CD4-positive, alpha-beta memory T cell (primary cell): ENCODE data around the gene STAMBP. TPM values are rescaled to one million over a fixed set of nuclear protein-coding genes. Genes with fewer than 3 reads are reported as not detected.
"Not testable (repeated sequence)": the region's sequence is repeated elsewhere in the genome, so short reads cannot be mapped to it uniquely, and the experiment has no call there.

Experiments used
- CTCF ChIA-PET: fragments of 350-600 bp; sonication (Branson Sonifier 250); formaldehyde crosslinking; loops from one replicate; lab custom pipeline; 2021; ENCODE audit warnings: inconsistent platforms; ENCODE audit not compliant: partially characterized antibody; lab: Charles Lee
- POLR2A ChIA-PET: fragments of 350-600 bp; sonication (Branson Sonifier 250); formaldehyde crosslinking; loops from one replicate; lab custom pipeline; 2021; ENCODE audit not compliant: partially characterized antibody; lab: Charles Lee
- DNase-seq, 5 donors: peaks; one replicate each; pipeline versions ENCODE4 v3.0.0 to v3.0.0-alpha.2; 2020 to 2022; ENCODE audit warnings: mixed read lengths in 1 of 5
- H3K27ac ChIP-seq: one replicate; pipeline ENCODE4 v1.7.0; 2013; ENCODE audit warnings: low read depth, low read length
- H3K27me3 ChIP-seq: 2 replicates; pipeline ENCODE4 v1.7.0; 2013; ENCODE audit warnings: mild to moderate bottlenecking, low read length, moderate library complexity; ENCODE audit not compliant: insufficient read depth
- H3K36me3 ChIP-seq: 2 replicates; pipeline ENCODE4 v1.7.0; 2013; ENCODE audit warnings: mild to moderate bottlenecking, low read length, moderate library complexity; ENCODE audit not compliant: insufficient read depth
- H3K4me1 ChIP-seq: 2 replicates; pipeline ENCODE4 v1.7.0; 2013; ENCODE audit warnings: mild to moderate bottlenecking, low read length, moderate library complexity; ENCODE audit not compliant: insufficient read depth
- H3K4me3 ChIP-seq, 2 donors: one replicate each; pipeline ENCODE4 v1.7.0; 2013; ENCODE audit warnings: low read length in 2 of 2, mild to moderate bottlenecking in 1 of 2
- H3K9me3 ChIP-seq, 2 donors: one replicate each; pipeline ENCODE4 v1.7.0; 2013; ENCODE audit warnings: low read length in 2 of 2, control low read depth in 1 of 2; ENCODE audit not compliant: control insufficient read depth in 1 of 2
- H3K27ac Mint-ChIP-seq, 7 donors: one replicate each; pipeline ENCODE4 v1.8.0; 2020 to 2021; ENCODE audit warnings: mixed read lengths in 7 of 7, mild to moderate bottlenecking in 6 of 7, inconsistent platforms in 3 of 7, moderate library complexity in 3 of 7
- H3K27me3 Mint-ChIP-seq, 2 donors: one replicate each; pipeline ENCODE4 v1.8.0; 2020 to 2021; ENCODE audit warnings: mixed read lengths in 2 of 2
- H3K36me3 Mint-ChIP-seq, 2 donors: one replicate each; pipeline ENCODE4 v1.8.0; 2020 to 2021; ENCODE audit warnings: mixed read lengths in 2 of 2, inconsistent platforms in 1 of 2, mild to moderate bottlenecking in 1 of 2
- H3K4me1 Mint-ChIP-seq, 4 donors: one replicate each; pipeline ENCODE4 v1.8.0; 2020 to 2021; ENCODE audit warnings: mixed read lengths in 4 of 4, mild to moderate bottlenecking in 1 of 4
- H3K4me3 Mint-ChIP-seq, 8 donors: one replicate each; pipeline ENCODE4 v1.8.0; 2020 to 2021; ENCODE audit warnings: mixed read lengths in 8 of 8, mild to moderate bottlenecking in 7 of 8, moderate library complexity in 6 of 8, inconsistent platforms in 3 of 8
- H3K9me3 Mint-ChIP-seq, 8 donors: one replicate each; pipeline ENCODE4 v1.8.0; 2020 to 2021; ENCODE audit warnings: mixed read lengths in 8 of 8, mild to moderate bottlenecking in 5 of 8, inconsistent platforms in 3 of 8, moderate library complexity in 1 of 8
- intact Hi-C: fragments of 100-400 bp; cut with micrococcal nuclease; formaldehyde crosslinking; loops from one replicate; pipeline ENCODE4 v1.15.1; 2023
- polyA plus RNA-seq, 2 donors: library from polyadenylated mRNA; unstranded; fragments of 300-500 nt; fragmentation: Illumina TruSeq; gene quantifications; one replicate each; pipeline ENCODE4 v1.2.3, GENCODE V29; 2021
- total RNA-seq, 2 experiments: library from RNA; stranded (reverse); gene quantifications; one replicate each; pipeline ENCODE4 v1.2.3, GENCODE V29; 2021

Gene STAMBP
- total and polyA plus RNA-seq, 4 experiments from 2014 or later: 34.8 to 49.5 (median 41.7) TPM

DNA sequence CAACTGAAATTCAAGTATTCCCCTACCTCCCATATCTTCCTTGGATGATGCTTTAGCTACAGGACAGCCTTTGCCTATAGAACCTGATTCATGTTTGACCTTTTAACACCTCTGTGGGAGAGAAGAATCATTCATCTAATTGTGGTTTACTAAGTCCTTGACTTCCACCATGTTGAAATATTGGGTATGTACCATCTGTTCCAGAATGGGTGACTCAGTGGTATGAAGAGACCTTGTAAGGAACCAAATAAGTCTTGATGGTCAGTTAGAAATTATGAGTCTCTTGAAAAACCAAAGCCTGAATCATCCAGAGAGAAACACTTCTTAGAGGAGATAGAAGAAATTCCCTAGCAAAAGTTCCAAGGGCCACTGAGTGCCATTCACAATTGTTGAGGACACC, 27.5 kb downstream of the STAMBP start:
- Mint-ChIP-seq H3K27me3 (no peaks in the 10 kb centered on the region), H3K27ac (no peak overlapping the region), H3K4me3 (no peak overlapping the region), H3K4me1 (no peaks in the 10 kb centered on the region), H3K36me3 (peaks cover 30 to 45% of the 10 kb centered on the region in 2 donors), H3K9me3 (no peaks in the 10 kb centered on the region)
- peaks cover 45% of the 10 kb centered on the region for H3K36me3 ChIP-seq
- CTCF ChIA-PET: no interaction called here
- H3K4me1 ChIP-seq: no peaks in the 10 kb centered on the region
- H3K27ac ChIP-seq: no peak overlapping the region
- POLR2A ChIA-PET: no interaction called here
- no peaks in the 10 kb centered on the region for H3K27me3 ChIP-seq
- no peaks in the 10 kb centered on the region for H3K9me3 ChIP-seq
- H3K4me3 ChIP-seq: no peak overlapping the region
- no peak for DNase-seq
- intact Hi-C loops: no loop called here

DNA sequence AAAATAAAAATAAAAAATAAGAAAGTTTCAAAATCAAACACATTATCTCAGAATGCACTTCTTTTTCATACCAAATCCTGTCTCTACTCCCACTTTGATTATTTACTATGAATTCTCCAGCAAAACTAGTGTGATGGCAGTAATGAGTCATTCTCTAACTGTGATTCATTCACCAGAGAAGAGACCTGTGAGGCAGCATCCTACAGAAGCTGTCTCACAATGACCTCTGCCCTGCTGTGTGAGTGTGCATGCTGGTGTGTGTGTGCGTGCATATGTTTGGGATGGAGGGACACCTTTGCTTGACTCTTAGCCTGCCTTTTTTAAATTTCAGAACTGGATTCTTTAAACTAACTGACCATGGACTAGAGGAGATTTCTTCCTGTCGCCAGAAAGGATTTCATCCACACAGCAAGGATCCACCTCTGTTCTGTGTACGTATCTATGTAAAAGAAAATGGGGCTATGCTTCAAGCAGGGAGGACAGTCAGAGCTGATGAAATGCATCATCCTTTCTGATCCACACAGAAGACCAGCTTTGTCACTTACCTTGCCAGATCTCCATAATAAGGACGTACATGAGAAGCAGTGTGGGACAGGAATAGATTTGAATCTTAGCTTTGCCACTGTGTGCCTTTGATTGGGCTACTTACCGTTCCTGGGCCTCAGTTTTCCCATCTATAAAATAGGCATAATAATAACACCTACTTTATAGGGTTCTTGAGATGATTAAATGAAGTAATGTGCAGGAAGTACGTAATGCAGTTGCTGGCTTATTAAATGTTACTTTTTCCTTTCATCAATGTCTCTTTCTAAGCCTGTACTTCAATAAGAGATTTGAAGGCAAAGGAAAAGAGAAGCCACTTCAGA, 31.2 kb downstream of the STAMBP start:
- ChIA-PET CTCF (no interaction called here), POLR2A (no interaction called here)
- H3K4me3 ChIP-seq: no peak overlapping the region
- H3K4me1 ChIP-seq: no peaks in the 10 kb centered on the region
- H3K4me3 Mint-ChIP-seq: no peak overlapping the region
- peaks cover 41% of the 10 kb centered on the region for H3K36me3 ChIP-seq
- no peaks in the 10 kb centered on the region for H3K9me3 Mint-ChIP-seq
- H3K27me3 Mint-ChIP-seq: no peaks in the 10 kb centered on the region
- peaks cover 53 to 61% of the 10 kb centered on the region in 2 donors for H3K36me3 Mint-ChIP-seq
- no peak overlapping the region for H3K27ac ChIP-seq
- intact Hi-C loops: no loop called here
- H3K4me1 Mint-ChIP-seq: no peaks in the 10 kb centered on the region
- H3K9me3 ChIP-seq: no peaks in the 10 kb centered on the region
- H3K27me3 ChIP-seq: no peaks in the 10 kb centered on the region
- H3K27ac Mint-ChIP-seq: no peak overlapping the region
- DNase-seq: no peak

DNA sequence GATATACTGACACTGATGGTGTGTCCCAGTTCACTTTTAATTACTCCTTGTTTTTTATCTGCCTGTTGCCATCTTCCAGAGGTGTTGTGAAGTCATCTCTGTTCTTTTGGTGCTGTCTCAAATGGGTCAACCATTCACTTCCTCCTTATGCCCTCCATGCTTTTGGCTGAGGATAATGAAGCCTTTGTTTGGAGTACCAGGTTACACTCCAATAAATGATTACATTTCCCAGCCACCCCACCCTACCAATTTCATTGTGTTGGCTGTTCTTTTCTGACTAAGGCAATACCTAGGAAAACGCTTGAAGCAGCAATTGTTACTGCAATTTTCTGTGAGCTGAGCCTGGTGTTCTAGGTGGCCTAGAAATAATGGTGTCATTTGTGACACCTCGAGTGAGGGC, 34.2 kb downstream of the STAMBP start:
- POLR2A ChIA-PET: interaction anchor here (0.6 kb wide), 1 partner anchor 606 kb away, joined by 3 read pairs; no protein-coding TSS in a partner anchor
- H3K27ac Mint-ChIP-seq: no peak overlapping the region

DNA sequence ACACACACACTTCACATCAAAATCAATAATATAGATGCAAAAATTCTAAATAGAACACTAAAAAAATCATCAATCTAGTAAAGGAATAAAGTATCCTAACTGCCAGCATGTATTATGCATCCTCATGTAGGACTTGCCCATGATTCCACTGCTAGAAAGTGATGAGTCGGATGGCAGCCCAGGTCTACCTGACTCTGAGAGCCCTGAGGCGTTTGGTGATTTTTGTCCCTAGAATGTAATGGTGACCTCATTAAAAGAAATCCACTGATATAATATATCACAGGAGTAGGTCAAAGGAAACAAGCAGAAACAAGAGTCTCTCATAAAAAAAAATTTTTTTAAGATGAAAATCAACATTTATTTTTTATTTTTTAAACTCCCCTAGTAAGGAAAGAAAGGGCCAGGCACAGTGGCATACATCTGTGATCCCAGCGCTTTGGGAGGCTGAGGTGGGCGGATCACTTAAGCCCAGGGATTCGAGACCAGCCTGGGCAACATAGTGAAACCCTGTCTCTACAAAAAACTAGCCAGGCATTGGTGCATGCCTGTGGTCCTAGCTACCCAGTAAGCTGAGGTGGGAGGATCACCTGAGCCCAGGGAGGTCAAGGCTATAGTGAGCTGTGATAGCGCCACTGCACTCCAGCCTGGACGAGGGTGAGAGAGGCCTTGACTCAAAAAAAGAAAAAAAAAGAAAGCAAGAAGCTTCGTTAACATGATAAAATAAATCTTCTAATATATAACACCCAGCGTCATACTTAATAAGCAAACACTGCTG, 39.6 kb downstream of the STAMBP start:
- Histone ChIP-seq H3K9me3 (no peaks in the 10 kb centered on the region), H3K27ac (no peak overlapping the region), H3K4me1 (no peaks in the 10 kb centered on the region), H3K36me3 (peaks cover 8% of the 10 kb centered on the region), H3K27me3 (no peaks in the 10 kb centered on the region), H3K4me3 (no peak overlapping the region)
- peaks cover 35 to 39% of the 10 kb centered on the region in 2 donors for H3K36me3 Mint-ChIP-seq
- no peaks in the 10 kb centered on the region for H3K27me3 Mint-ChIP-seq
- DNase-seq: no peak
- no peaks in the 10 kb centered on the region for H3K4me1 Mint-ChIP-seq
- H3K27ac Mint-ChIP-seq: no peak overlapping the region
- intact Hi-C loops: no loop called here
- CTCF ChIA-PET: interaction anchor here (0.5 kb wide), 1 partner anchor 97 kb away, joined by 3 read pairs; no protein-coding TSS in a partner anchor
- no peaks in the 10 kb centered on the region for H3K9me3 Mint-ChIP-seq
- POLR2A ChIA-PET: interaction anchor here (0.6 kb wide), 1 partner anchor 428 kb away, joined by 4 read pairs; no protein-coding TSS in a partner anchor
- no peak overlapping the region for H3K4me3 Mint-ChIP-seq

More for the DNA sequence above, 34.2 kb downstream of the STAMBP start:
- Mint-ChIP-seq H3K36me3 (peaks cover 57 to 70% of the 10 kb centered on the region in 2 donors), H3K4me3 (no peak overlapping the region), H3K27me3 (no peaks in the 10 kb centered on the region), H3K9me3 (no peaks in the 10 kb centered on the region), H3K4me1 (no peaks in the 10 kb centered on the region)
- Histone ChIP-seq H3K4me1 (no peaks in the 10 kb centered on the region), H3K27me3 (no peaks in the 10 kb centered on the region), H3K9me3 (no peaks in the 10 kb centered on the region), H3K36me3 (peaks cover 29% of the 10 kb centered on the region), H3K27ac (no peak overlapping the region), H3K4me3 (no peak overlapping the region)
- intact Hi-C loops: no loop called here
- CTCF ChIA-PET: no interaction called here
- no peak for DNase-seq

DNA sequence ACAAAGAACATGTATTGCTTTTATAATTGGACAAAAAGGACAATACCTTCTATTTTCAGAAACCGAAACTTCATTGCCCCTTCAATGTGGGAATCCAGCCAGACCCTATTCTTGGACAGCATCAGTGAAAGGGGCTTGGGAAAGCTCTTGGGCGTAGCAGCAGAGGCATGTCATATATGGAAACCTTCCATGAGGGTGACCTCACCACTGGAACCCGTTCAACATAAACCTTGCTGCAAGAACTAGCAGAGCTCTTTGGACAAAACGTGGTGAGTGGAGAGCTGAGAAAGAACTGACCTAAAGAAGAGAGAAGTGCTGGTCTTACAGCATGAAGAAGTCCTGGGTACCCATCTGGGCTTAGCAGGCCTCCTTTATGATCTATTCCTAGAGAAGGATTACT, 41.3 kb downstream of the STAMBP start:
- ChIA-PET CTCF (no interaction called here), POLR2A (no interaction called here)
- Histone ChIP-seq H3K4me3 (no peak overlapping the region), H3K27ac (no peak overlapping the region), H3K36me3 (no peaks in the 10 kb centered on the region), H3K9me3 (no peaks in the 10 kb centered on the region), H3K4me1 (no peaks in the 10 kb centered on the region), H3K27me3 (no peaks in the 10 kb centered on the region)
- Mint-ChIP-seq H3K9me3 (no peaks in the 10 kb centered on the region), H3K36me3 (peaks cover 18 to 23% of the 10 kb centered on the region in 2 donors), H3K27ac (no peak overlapping the region), H3K4me1 (no peaks in the 10 kb centered on the region), H3K4me3 (no peak overlapping the region), H3K27me3 (no peaks in the 10 kb centered on the region)
- no peak for DNase-seq
- intact Hi-C loops: no loop called here

DNA sequence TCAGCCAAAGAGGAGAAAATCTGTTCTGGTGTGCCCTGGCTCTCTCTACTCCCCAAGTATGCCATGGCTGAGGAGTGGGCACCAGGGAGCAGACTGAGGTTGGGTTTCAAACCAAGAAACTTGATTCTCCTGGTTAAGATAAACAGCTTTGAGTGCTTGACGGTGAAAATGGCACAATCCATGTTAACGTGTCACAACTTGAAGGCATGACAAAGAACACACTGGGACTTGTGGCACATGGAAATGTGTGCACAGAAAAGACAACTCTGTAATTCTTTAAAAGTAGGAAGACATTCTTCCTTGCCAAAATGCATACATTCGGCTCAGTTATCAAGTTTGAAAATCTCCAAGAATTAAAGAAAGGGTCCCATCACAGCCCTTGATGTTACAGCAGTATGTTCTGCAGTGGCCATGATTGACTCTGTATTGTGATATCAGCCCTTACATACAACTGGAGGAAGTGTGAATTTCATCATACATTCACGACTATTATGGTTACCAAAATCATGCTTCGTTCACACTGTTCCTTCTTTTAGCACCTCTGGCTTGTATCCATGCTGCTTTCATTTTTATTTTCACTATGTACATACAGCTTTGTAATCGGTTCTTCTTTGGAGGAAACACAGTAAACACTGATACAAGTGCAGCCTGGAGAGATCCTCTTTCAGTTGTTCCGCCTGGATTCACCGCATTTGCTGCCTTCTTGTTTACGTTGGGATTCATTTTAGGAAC, 48.5 kb downstream of the STAMBP start:
- no peaks in the 10 kb centered on the region for H3K4me1 Mint-ChIP-seq
- Histone ChIP-seq H3K27ac (no peak overlapping the region), H3K36me3 (no peaks in the 10 kb centered on the region), H3K4me1 (no peaks in the 10 kb centered on the region), H3K27me3 (no peaks in the 10 kb centered on the region), H3K4me3 (no peak overlapping the region), H3K9me3 (no peaks in the 10 kb centered on the region)
- H3K27me3 Mint-ChIP-seq: peaks cover 0 to 2% of the 10 kb centered on the region in 2 donors
- ChIA-PET CTCF (no interaction called here), POLR2A (no interaction called here)
- H3K4me3 Mint-ChIP-seq: no peak overlapping the region
- DNase-seq: no peak
- H3K27ac Mint-ChIP-seq: no peak overlapping the region
- H3K9me3 Mint-ChIP-seq: peaks cover 0 to 3% (median 0%) of the 10 kb centered on the region in 8 donors
- peaks cover 0 to 2% of the 10 kb centered on the region in 2 donors for H3K36me3 Mint-ChIP-seq
- intact Hi-C loops: no loop called here

DNA sequence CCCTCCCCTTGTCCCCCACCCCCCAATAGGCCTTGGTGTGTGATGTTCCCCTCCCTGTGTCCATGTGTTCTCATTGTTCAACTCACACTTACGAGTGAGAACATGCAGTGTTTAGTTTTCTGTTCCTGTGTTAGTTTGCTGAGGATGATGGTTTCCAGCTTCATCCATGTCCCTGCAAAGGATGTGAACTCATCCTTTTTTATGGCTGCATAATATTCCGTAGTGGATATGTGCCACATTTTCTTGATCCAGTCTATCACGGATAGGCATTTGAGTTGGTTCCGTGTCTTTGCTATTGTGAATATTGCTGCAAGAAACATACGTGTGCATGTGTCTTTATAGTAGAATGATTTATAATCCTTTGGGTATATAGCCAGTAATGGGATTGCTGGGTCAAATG, 49.2 kb downstream of the STAMBP start:
- CTCF ChIA-PET, H3K27me3 ChIP-seq, POLR2A ChIA-PET, H3K9me3 Mint-ChIP-seq, H3K36me3 ChIP-seq, DNase-seq, H3K4me1 Mint-ChIP-seq, intact Hi-C loops, H3K36me3 Mint-ChIP-seq, H3K4me1 ChIP-seq, H3K27ac ChIP-seq, H3K4me3 ChIP-seq, H3K27me3 Mint-ChIP-seq, H3K4me3 Mint-ChIP-seq, H3K27ac Mint-ChIP-seq, H3K9me3 ChIP-seq: not testable (repeated sequence)
